CD4-positive, alpha-beta T cell treated with Interleukin-15 for 1 hour (primary cell): ENCODE results near the gene DIDO1.

Experiments used
- DNase-seq: peaks from one replicate; pipeline ENCODE4 v3.0.0-alpha.2; 2020

DIDO1 gene

GRCh38 chr20:62889871-62890270, 36.4 kb downstream of the DIDO1 start:
- no peak for DNase-seq

GRCh38 chr20:62889411-62889810, 36.9 kb downstream of the DIDO1 start:
- no peak for DNase-seq

- DNase-seq, result no peak
Observed at GRCh38 chr20:62888910-62889309, 37.4 kb downstream of the DIDO1 start.

GRCh38 chr20:62888406-62888805, 37.9 kb downstream of the DIDO1 start:
- no peak for DNase-seq

- DNase-seq, result no peak
Observed at GRCh38 chr20:62887860-62888239, 38.5 kb downstream of the DIDO1 start.

GRCh38 chr20:62887152-62887859, 39.0 kb downstream of the DIDO1 start:
- DNase-seq, result peak; percentile 50

- no peak for DNase-seq
Observed at GRCh38 chr20:62886709-62887058, 39.6 kb downstream of the DIDO1 start.

- no peak for DNase-seq
Observed at GRCh38 chr20:62885896-62886708, 40.2 kb downstream of the DIDO1 start.

GRCh38 chr20:62885046-62885895, 41.0 kb downstream of the DIDO1 start:
- no peak for DNase-seq

GRCh38 chr20:62884556-62884955, 41.7 kb downstream of the DIDO1 start:
- DNase-seq, result no peak

- DNase-seq, result no peak
Observed at GRCh38 chr20:62882426-62882825, 43.9 kb downstream of the DIDO1 start.

GRCh38 chr20:62881662-62882395, 44.5 kb downstream of the DIDO1 start:
- no peak for DNase-seq

- DNase-seq, result no peak
Observed at GRCh38 chr20:62880935-62881661, 45.2 kb downstream of the DIDO1 start.

GRCh38 chr20:62880147-62880934, 46.0 kb downstream of the DIDO1 start:
- DNase-seq, result no peak

- no peak for DNase-seq
Observed at GRCh38 chr20:62879275-62880146, 46.8 kb downstream of the DIDO1 start.

- DNase-seq, result no peak
Observed at GRCh38 chr20:62878244-62879038, 47.9 kb downstream of the DIDO1 start.

- no peak for DNase-seq
Observed at GRCh38 chr20:62876902-62877816, 49.1 kb downstream of the DIDO1 start.

GRCh38 chr20:62876501-62876901, 49.8 kb downstream of the DIDO1 start:
- DNase-seq, result no peak
